ENCODE data around the gene PBXIP1. TPM values are rescaled to one million over a fixed set of nuclear protein-coding genes. Genes with fewer than 3 reads are reported as not detected.

The PBXIP1 gene
- total RNA-seq, 4 donors from 2014 or later, result 205 to 371 (median 283) TPM

- Histone ChIP-seq H3K9me3 (no peaks in the 10 kb centered on the region), H3K27ac (peak overlapping the region in 3 of 4 donors; percentile 48 to 62 (median 56)), H3K4me1 (peaks cover 0 to 49% (median 5%) of the 10 kb centered on the region in 3 donors), H3K27me3 (no peaks in the 10 kb centered on the region), H3K4me3 (no peak overlapping the region), H3K36me3 (peaks cover 0 to 49% of the 10 kb centered on the region in 2 donors)
- TF ChIP-seq CTCF (IDR thresholded peaks at IDR 0.05) (no peak), POLR2A (IDR thresholded peaks at IDR 0.05) (no peak), POLR2AphosphoS5 (IDR thresholded peaks at IDR 0.05) (no peak), EP300 (IDR thresholded peaks at IDR 0.05) (no peak)
- WGBS, 2 donors (ENCODE audit: low coverage in 1 of 2), result 21 to 40% methylated on average over 2 to 4 of the region's 9 CpGs
- ATAC-seq, result no peak
Measured at GRCh38 chr1:154944401-154945159, 11.3 kb downstream of the PBXIP1 start.

GRCh38 chr1:154943649-154944400 is 12.1 kb downstream of the PBXIP1 start:
- Histone ChIP-seq H3K36me3 (peaks cover 0 to 46% of the 10 kb centered on the region in 2 donors), H3K27me3 (no peaks in the 10 kb centered on the region), H3K4me1 (peaks cover 0 to 49% (median 5%) of the 10 kb centered on the region in 3 donors), H3K27ac (peak overlapping the region in 3 of 4 donors; percentile 48 to 62 (median 56)), H3K9me3 (no peaks in the 10 kb centered on the region), H3K4me3 (no peak overlapping the region)
- TF ChIP-seq EP300 (IDR thresholded peaks at IDR 0.05) (no peak), POLR2A (IDR thresholded peaks at IDR 0.05) (no peak), POLR2AphosphoS5 (IDR thresholded peaks at IDR 0.05) (no peak), CTCF (IDR thresholded peaks at IDR 0.05) (peak in 3 of 4 experiments; percentile 53 to 77 (median 57))
- 30% methylated on average over 3 of the region's 6 CpGs; no CpG with 5 or more reads in 1 of the 2 donors for WGBS, 2 donors (ENCODE audit: low coverage in 1 of 2)
- peak; percentile 52 for ATAC-seq

GRCh38 chr1:154941333-154942013 is 14.4 kb downstream of the PBXIP1 start:
- no peak for ATAC-seq
- no peak for TF ChIP-seq CTCF (IDR thresholded peaks at IDR 0.05)
- no peak for TF ChIP-seq EP300 (IDR thresholded peaks at IDR 0.05)
- TF ChIP-seq POLR2AphosphoS5 (IDR thresholded peaks at IDR 0.05), result no peak
- TF ChIP-seq POLR2A (IDR thresholded peaks at IDR 0.05), result no peak
- H3K27ac ChIP-seq, result peak overlapping the region in 2 of 4 donors; percentile 48 to 62
- no peaks in the 10 kb centered on the region for H3K27me3 ChIP-seq
- H3K4me3 ChIP-seq, result no peak overlapping the region
- no peaks in the 10 kb centered on the region for H3K9me3 ChIP-seq
- peaks cover 0 to 22% of the 10 kb centered on the region in 2 donors for H3K36me3 ChIP-seq
- 60 to 83% methylated on average over 1 to 2 of the region's 5 CpGs for WGBS, 2 donors (ENCODE audit: low coverage in 1 of 2)
- peaks cover 3 to 62% (median 13%) of the 10 kb centered on the region in 3 donors for H3K4me1 ChIP-seq

- 66 to 88% methylated on average over 4 to 6 of the region's 8 CpGs for WGBS, 2 donors (ENCODE audit: low coverage in 1 of 2)
- H3K27ac ChIP-seq, result peak overlapping the region in 2 of 4 donors; percentile 97 to 99
- no peaks in the 10 kb centered on the region for H3K27me3 ChIP-seq
- TF ChIP-seq CTCF (IDR thresholded peaks at IDR 0.05) (no peak), POLR2AphosphoS5 (IDR thresholded peaks at IDR 0.05) (no peak), EP300 (IDR thresholded peaks at IDR 0.05) (no peak), POLR2A (IDR thresholded peaks at IDR 0.05) (no peak)
- H3K36me3 ChIP-seq, result peaks cover 0 to 15% of the 10 kb centered on the region in 2 donors
- peaks cover 3 to 67% (median 17%) of the 10 kb centered on the region in 3 donors for H3K4me1 ChIP-seq
- H3K9me3 ChIP-seq, result no peaks in the 10 kb centered on the region
- no peak for ATAC-seq
- H3K4me3 ChIP-seq, result no peak overlapping the region
Measured at GRCh38 chr1:154940651-154941194, 15.2 kb downstream of the PBXIP1 start.
